OCI-LY7 (cell line): ENCODE data around the gene TMEM123. TPM values are rescaled to one million over a fixed set of nuclear protein-coding genes. Genes with fewer than 3 reads are reported as not detected.

Experiments used
- BruUV-seq: library from RNA; stranded (reverse); fragments of 400-500 nt; replicated peaks from 2 replicates; lab custom pipeline; 2021; lab: Mats Ljungman, UMichigan
- CTCF ChIA-PET: fragments of 300-600 bp; sonication (Branson Sonifier 250); formaldehyde crosslinking; loops from one replicate; lab custom pipeline; 2022; ENCODE audit warnings: antibody characterized with exemption; ENCODE audit not compliant: unreplicated experiment; lab: Charles Lee
- POLR2A ChIA-PET: fragments of 300-600 bp; sonication (Branson Sonifier 250); formaldehyde crosslinking; loops from one replicate; lab custom pipeline; 2022; ENCODE audit warnings: antibody characterized with exemption; lab: Charles Lee
- DNase-seq: peaks from one replicate; pipeline ENCODE4 v3.0.0-alpha.2; 2015; ENCODE audit warnings: low spot score
- H2AFZ ChIP-seq: fragments of 200-600 bp; sonication (generic), shearing (Covaris generic); 2 replicates; pipeline ENCODE4 v1.6.1; 2014; ENCODE audit warnings: mild to moderate bottlenecking, antibody characterized with exemption, low read length, moderate library complexity
- H3K27ac ChIP-seq: fragments of 200-600 bp; sonication (generic); 2 replicates; pipeline ENCODE4 v1.5.1; 2014; ENCODE audit warnings: mixed run types, low read depth, mild to moderate bottlenecking, moderate library complexity, low read length, inconsistent platforms; ENCODE audit not compliant: poor library complexity, severe bottlenecking
- H3K36me3 ChIP-seq: fragments of 200-600 bp; sonication (generic); 2 replicates; pipeline ENCODE4 v1.6.1; 2014; ENCODE audit warnings: mild to moderate bottlenecking, antibody characterized with exemption, low read length, moderate library complexity, mixed read lengths; ENCODE audit not compliant: insufficient read depth
- H3K4me1 ChIP-seq: fragments of 200-600 bp; sonication (generic); 2 replicates; pipeline ENCODE4 v1.5.1; 2014; ENCODE audit warnings: mild to moderate bottlenecking, low read length; ENCODE audit not compliant: insufficient read depth, poor library complexity, severe bottlenecking
- H3K4me2 ChIP-seq: fragments of 200-600 bp; sonication (generic); 2 replicates; pipeline ENCODE4 v1.6.1; 2014; ENCODE audit warnings: mild to moderate bottlenecking, low read length
- H3K4me3 ChIP-seq: fragments of 200-600 bp; sonication (generic); 2 replicates; pipeline ENCODE4 v1.5.1; 2014; ENCODE audit warnings: mild to moderate bottlenecking, low read depth, low read length; ENCODE audit not compliant: poor library complexity, severe bottlenecking
- H3K79me2 ChIP-seq: fragments of 200-600 bp; sonication (generic); 2 replicates; pipeline ENCODE4 v1.6.1; 2016; ENCODE audit warnings: low read depth, mild to moderate bottlenecking, low read length, moderate library complexity, mixed read lengths; ENCODE audit not compliant: insufficient read depth
- H3K9me2 ChIP-seq: fragments of 200-600 bp; sonication (generic); 2 replicates; pipeline ENCODE4 v1.6.1; 2016; ENCODE audit warnings: mild to moderate bottlenecking, low read length, mixed read lengths; ENCODE audit not compliant: insufficient read depth
- H3K9me3 ChIP-seq: fragments of 200-600 bp; sonication (generic); 2 replicates; pipeline ENCODE4 v1.6.1; 2014; ENCODE audit warnings: mild to moderate bottlenecking, mixed run types, low read length, mixed read lengths
- H4K20me1 ChIP-seq: fragments of 200-600 bp; sonication (generic); 2 replicates; pipeline ENCODE4 v1.6.1; 2014; ENCODE audit warnings: mild to moderate bottlenecking, antibody characterized with exemption, low read length, moderate library complexity, mixed read lengths; ENCODE audit not compliant: insufficient read depth
- CTCF ChIP-seq: fragments of 200-600 bp; sonication (generic); conservative IDR thresholded peaks from 2 replicates; pipeline ENCODE4 v1.5.1; 2014; ENCODE audit warnings: mild to moderate bottlenecking, antibody characterized with exemption, low read length, moderate library complexity, mixed read lengths
- EZH2phosphoT487 ChIP-seq: fragments of 200-600 bp; sonication (generic); IDR thresholded peaks from 2 replicates; pipeline ENCODE4 v1.6.1; 2018; ENCODE audit warnings: low read depth, borderline replicate concordance, mild to moderate bottlenecking, mixed run types, antibody characterized with exemption, low read length, moderate library complexity, mixed read lengths
- intact Hi-C: fragments of 100-400 bp; cut with micrococcal nuclease; formaldehyde crosslinking; loops from one replicate; pipeline ENCODE4 v1.10.0; 2022; ENCODE audit not compliant: unreplicated experiment
- total RNA-seq, 2 experiments: library from RNA; depleted of rRNA in 1 of 2; stranded (reverse); fragments of >200 nt in 1 of 2; shearing (Covaris generic) in 1 of 2; gene quantifications; 2 replicates each; pipeline ENCODE4 v1.2.3, GENCODE V29; 2014 to 2022

The TMEM123 gene
- total RNA-seq, 2 experiments from 2014 or later, result 127 to 232 TPM

DNA sequence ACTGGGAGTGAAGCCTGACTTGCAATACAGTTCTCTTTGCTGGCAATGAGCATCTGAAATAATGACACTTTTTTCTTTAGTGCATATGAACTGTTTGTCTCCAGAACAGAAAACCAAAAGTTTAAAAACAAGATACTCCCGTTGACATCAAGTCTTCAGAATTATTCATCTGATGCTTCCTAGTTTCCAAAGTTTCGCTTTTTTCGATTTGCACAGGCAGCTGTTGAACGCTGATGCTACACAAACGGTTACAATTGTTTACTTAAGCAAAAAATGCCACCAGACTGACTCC lies 106.2 kb downstream of the TMEM123 start:
- TF ChIP-seq CTCF (no peak), EZH2phosphoT487 (no peak)
- CTCF ChIA-PET, result no interaction called here
- Histone ChIP-seq H3K9me2 (no peaks in the 10 kb centered on the region), H3K9me3 (no peaks in the 10 kb centered on the region), H3K36me3 (peaks cover 19% of the 10 kb centered on the region), H3K27ac (peak overlapping the region; percentile 78), H4K20me1 (no peaks in the 10 kb centered on the region), H3K4me3 (peak overlapping the region; percentile 76), H3K4me1 (peaks cover 26% of the 10 kb centered on the region), H3K79me2 (peaks cover 36% of the 10 kb centered on the region), H3K4me2 (peak overlapping the region; percentile 71), H2AFZ (peak overlapping the region; percentile 81)
- DNase-seq, result no peak
- TSS peak; percentile 88 for BruUV-seq
- POLR2A ChIA-PET, result interaction anchor here (0.7 kb wide), 1 partner anchor 190 kb away, joined by 3 read pairs; no protein-coding TSS in a partner anchor
- intact Hi-C loops, result loop anchor here (2.0 kb wide), 1 partner anchor 30 kb away; the partner anchor contains the start of gene BIRC3

Other genes starting within 250 kb of the TMEM123 start
- gene BIRC3, start 135.3 kb downstream of the TMEM123 start, total RNA-seq (2014; rRNA removed; shearing (Covaris generic)), result 23.0 and 27.2 TPM in 2 replicates
- 66.9 and 69.2 TPM in 2 replicates for gene BIRC3, start 135.3 kb downstream of the TMEM123 start, total RNA-seq (2022)
- gene BIRC2, start 105.6 kb downstream of the TMEM123 start, total RNA-seq (2014; rRNA removed; shearing (Covaris generic)), result 32.6 and 38.0 TPM in 2 replicates
- gene BIRC2, start 105.6 kb downstream of the TMEM123 start, total RNA-seq (2022), result 36.1 and 40.7 TPM in 2 replicates
- gene MMP7, start 78.0 kb upstream of the TMEM123 start, total RNA-seq (2014; rRNA removed; shearing (Covaris generic)), result not detected in 2 replicates
- gene MMP7, start 78.0 kb upstream of the TMEM123 start, total RNA-seq (2022), result not detected in 2 replicates
- gene MMP20, start 172.6 kb upstream of the TMEM123 start, total RNA-seq (2014; rRNA removed; shearing (Covaris generic)), result not detected in 2 replicates
- not detected in 2 replicates for gene MMP20, start 172.6 kb upstream of the TMEM123 start, total RNA-seq (2022)